Left colon (tissue), 2 donors: Measurements from ENCODE around the gene PLCB2. TPM values are rescaled to one million over a fixed set of nuclear protein-coding genes. Genes with fewer than 3 reads are reported as not detected.

Source experiments
- ATAC-seq: fragments of 200-7000 bp; cut with Tn5 transposase; one replicate; pipeline ENCODE4 v1.9.1; 2020; ENCODE audit warnings: mild to moderate bottlenecking, moderate library complexity
- DNase-seq, 2 donors: peaks; one replicate each; pipeline ENCODE4 v3.0.0-alpha.2; 2020
- intact Hi-C, 2 donors: fragments of 100-400 bp; cut with DNase I in 1 of 2; cut with micrococcal nuclease in 1 of 2; formaldehyde crosslinking; loops; one replicate each; pipeline versions ENCODE4 v1.11.2 to v1.14.0; 2022; cut with DNase I, micrococcal nuclease
- total RNA-seq, 2 donors: library from RNA; stranded (reverse); fragmentation: NEBNext Ultra II Directional; extraction: Animal tissue kit (Norgen Biotek cat#: 25700); gene quantifications; one replicate each; pipeline ENCODE4 v1.2.1, GENCODE V29; 2021
- donor health status: DM: no; HTN: no; CAD: no.
- donor health status: DM: yes; HTN: yes; CAD: no.

Gene PLCB2
- total RNA-seq, 2 donors from 2014 or later, result 6.0 to 11.2 TPM

DNA sequence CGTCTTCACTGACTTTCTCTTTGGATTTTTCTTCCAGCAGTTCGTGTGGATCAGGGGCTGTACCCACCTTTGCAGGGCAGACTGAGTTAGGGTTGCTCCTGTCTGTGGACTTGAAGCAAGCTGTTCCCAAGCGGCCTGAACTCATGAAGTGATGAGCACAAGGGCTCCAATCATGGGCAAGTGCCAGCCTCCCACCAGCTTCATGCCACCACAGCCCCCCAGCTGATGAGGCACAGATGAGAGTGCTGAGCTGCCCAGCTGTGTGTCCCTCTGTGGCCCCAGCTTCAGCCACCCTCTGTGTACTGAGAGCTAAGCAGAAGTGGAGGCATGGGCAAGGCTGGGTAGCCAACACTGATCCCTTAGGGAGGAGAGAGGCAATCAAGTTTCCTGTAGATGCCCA is 3.3 kb upstream of the PLCB2 start:
- intact Hi-C loops, result loop anchor here in 1 of 2 donors (10.0 kb wide), 1 partner anchor 114 kb away; no protein-coding TSS in a partner anchor
- no peak for ATAC-seq
- DNase-seq, result no peak

DNA sequence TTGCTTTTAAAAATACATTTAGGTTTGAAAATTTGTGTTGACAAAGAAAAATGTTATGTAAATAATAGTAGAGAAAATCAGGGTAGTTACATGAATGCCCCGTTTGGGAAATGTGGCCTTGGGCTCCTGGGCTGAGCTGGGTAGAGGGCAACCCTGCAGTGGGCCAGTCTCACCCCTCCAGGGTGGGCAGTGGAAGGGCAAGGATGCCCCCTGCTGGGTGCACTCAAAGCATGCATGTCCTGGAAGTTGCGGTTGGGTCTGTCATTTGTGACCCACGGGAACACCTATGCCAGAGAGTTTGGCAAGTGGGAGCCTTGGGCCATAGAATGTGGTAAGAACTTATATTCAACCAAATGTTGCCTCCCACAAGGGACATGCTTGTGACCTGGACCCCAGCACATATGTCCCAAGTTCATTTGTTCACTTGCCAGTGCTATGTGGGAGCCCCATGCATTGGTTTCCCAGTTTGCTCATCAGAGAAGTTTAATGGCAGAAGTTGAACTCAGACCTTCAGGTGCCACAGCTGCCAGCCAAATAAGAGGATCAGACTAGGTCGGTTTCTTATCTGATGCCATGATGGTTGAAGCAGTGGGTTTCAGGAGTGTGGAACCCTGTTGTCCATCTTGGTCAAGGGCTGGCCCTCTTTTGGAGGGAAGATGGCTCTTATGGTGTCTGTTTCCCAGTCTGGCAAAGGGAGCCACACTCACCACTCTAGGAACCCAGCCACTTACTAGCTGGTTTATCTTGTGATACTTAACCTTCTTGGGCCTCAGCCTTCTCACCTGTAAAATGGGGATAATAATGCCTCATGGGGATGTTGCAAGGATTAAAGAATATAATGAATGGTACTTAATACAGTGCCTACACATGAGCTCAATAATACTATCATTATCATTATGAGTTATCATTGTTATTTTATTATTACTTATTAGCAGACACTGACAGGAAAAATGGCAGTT is 2.5 kb upstream of the PLCB2 start:
- intact Hi-C loops, result loop anchor here in 1 of 2 donors (10.0 kb wide), 1 partner anchor 115 kb away; no protein-coding TSS in a partner anchor
- peak in 1 of 2 donors; percentile 64 for DNase-seq
- peak; percentile 62 for ATAC-seq

DNA sequence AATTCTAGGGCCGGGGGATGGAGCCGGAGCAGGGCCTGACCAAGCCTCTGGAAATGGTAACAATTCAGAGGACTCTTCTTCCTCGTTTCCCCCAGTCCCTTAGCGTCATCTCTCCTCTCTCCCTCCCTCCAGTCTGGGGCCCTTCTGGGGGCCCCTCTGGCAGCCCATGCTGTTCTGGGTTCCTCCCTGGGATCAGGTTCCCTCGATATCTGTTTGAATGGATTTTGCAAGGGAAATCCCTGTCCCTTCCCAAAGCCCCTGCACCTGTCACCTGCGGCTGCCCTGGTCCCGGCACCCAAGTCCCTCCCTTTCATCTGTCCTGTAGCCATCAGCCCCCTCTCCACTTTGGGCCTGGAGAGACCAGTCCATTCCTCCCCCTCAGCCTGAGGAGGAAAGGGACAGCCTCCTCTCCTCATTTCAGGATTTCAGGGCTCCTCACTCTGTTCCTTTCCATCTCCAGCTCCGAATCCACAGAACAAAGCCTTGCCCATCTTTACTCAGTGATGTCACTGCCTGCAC is 1.7 kb upstream of the PLCB2 start:
- intact Hi-C loops, result no loop called here
- ATAC-seq, result no peak
- DNase-seq, result no peak

DNA sequence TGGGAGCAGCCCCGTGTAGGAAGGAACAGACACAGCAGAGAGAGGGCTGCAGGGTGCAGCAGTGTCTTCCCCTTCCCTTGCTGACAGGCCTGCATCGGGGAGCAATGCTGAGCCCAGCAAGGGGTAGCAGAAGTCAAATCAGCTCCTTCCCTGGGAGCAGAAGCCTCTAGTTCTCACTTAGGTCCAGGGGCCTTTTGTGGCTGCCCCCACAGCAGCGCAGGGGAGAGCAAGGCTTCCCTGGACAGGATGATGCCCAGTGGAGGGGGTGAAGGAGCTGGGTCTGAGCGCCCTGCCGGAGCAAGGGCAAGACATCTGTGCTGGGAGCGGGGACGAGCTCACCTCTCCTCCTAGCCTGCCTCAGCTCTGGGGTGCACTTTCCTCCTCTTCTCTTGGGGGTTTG is 827 bp downstream of the PLCB2 start:
- DNase-seq, result no peak
- intact Hi-C loops, result no loop called here
- no peak for ATAC-seq

DNA sequence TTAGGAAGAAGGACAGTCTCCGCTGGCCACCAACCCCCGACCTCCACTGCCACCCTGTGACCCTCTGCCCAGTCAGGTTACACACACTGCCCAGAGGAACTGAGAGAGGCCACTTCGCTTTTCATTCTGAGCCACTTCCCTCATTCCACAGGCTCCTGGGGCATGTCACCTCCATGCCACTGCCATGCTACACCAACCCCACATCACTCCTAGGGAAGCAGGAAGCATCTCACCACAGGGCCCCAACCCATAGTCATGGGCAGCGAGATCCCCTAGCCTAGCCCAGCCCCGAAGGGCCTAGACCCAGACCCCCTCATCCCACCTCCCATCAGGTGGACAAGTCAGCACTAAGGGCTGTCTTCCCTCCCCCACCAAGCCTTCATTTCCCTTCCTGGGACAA is 1.4 kb downstream of the PLCB2 start:
- ATAC-seq (no peak), DNase-seq (no peak)
- intact Hi-C loops, result no loop called here

DNA sequence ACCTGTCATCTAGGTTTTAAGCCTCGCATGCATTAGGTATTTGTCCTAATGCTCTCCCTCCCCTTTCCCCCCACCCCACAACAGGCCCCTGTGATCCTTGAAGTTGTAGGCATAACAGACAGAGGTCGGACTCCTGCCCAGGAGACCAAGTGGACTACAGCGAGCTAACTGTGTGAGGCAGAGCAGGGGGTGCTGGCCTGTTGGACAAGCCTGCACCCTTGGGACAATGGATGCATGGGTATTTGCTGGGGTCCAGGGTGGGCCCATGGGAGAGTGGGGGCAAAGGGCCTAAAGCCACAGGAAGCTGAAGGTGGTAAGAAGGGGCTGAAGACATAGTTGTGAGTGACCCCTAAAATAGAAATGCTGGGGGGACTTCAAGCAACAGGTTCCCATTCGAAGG is 2.5 kb downstream of the PLCB2 start:
- no peak for ATAC-seq
- intact Hi-C loops, result no loop called here
- DNase-seq, result no peak

DNA sequence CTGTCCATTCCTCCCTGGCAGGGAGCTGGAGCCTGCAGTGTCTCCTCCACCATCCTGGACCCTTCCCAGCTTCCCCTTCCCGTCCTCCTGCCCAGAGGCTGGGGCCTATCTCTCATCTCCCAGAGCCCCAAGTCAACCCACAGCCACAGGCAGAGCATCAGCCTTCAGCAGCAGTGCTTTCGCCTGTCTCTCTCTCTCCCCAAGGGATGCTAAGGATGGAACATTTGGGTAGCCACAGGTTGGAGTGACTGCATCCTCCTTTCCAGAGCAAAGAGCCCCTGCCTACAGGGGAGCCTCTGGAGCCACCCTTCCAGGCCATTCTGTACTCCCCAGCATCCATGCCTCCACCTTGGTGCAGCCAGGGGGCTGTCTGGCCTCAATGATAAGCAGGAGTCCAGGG is 4.2 kb downstream of the PLCB2 start:
- intact Hi-C loops, result no loop called here
- DNase-seq (no peak), ATAC-seq (no peak)

DNA sequence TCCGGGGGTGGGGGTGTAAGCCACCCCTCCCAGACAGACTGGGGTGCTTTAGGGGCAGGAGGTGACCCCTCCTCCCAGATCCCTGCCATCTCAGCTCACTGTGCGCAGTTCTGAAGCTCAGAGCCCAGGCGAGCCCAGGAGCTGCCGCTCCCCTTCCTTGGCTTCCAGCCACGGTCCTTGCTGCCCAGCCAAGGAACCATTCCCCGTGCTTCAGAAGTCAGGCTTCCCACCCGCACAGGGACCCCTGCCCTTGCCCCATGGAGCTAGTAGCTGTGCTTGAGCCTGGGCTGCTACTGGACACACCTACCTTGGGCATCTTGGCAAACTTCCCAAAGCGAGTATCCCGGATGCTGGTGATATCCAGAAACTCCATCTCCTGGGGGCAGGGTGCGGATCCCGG is 4.8 kb downstream of the PLCB2 start:
- intact Hi-C loops, result no loop called here
- DNase-seq (no peak), ATAC-seq (peak; percentile 27)

DNA sequence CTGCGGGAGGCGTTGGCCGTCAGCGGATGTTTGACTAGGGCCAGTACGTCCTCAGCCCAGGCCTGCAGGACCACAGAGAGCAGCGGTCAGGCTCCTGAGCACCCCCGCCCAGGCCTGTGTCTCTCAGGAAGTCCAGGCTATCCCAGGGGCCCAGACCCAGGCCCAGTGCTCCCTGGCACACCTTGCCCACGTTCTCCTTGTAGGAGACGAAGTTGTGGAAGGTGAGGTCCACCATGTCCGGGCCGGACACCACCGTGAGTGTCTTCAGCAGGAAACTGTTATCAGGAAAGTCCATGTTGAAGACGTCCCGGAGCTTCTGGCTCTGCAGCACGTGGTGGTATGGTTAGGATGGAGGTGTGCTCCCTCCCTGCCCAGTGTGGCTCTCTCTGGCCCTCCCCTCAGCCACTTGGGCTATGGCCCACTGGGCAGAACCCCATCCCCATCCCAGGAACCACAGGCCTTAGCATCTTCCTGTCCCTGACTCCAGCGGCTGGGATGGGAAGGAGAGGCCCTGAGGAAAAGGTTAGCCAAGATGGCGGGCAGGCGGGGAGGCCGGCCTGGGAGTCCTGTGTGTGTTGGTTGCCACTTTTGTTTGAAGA is 5.3 kb downstream of the PLCB2 start:
- ATAC-seq (no peak), DNase-seq (no peak)
- intact Hi-C loops, result no loop called here

DNA sequence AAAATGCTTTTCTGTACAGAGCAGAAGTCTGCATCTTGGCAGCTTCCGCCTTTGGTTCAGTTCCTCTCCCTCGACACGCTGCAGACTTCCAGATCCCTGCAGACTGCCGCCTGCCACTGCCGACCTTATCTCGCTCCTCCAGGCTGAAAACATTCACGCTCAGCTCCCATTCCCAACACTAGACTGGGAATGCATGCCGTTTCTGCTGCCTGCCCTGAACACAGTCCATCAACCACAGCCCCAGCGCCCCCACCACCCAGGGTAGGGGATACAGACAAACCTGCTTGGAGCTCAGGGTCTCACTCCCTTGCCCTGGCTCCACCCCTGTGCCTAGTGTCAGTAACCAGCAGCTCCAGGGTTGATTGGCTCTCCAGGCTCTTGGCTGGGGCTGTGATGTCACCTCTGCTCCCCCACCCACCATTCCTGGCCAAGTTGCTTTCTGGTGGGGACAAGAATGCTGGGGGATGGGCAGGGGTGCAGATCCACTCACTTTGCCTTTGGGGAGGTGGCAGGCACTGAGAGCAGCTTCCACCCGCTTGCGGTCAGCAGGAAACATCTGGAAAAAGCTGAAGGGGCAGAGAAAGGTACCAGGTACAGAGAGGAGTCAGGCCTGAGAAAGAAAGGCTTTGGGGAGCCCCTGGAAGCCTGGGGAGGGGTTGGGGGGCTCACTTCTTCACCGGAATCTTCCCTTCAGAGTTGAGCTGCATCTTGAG is 6.1 kb downstream of the PLCB2 start:
- no peak for DNase-seq
- intact Hi-C loops, result no loop called here
- no peak for ATAC-seq

DNA sequence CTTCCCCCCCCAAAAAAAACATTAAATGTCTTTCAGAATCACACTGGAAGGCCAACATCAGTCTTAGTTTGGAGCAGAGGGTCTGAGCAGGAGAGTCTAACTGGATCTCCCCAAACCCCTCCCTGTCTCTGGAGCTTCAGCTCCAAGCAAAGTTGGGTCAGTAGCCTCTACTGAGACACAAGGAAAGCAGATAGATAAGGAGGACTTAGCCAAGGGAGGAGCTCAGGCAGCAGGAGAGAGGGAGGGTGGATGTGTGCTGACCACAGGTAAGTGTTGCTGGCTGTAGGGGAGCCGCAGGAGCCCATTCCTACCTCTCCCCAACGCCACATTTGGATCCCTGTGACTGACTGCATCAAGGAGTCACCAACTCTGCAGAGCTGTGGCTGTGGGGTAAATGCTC is 7.0 kb downstream of the PLCB2 start:
- intact Hi-C loops, result no loop called here
- ATAC-seq (no peak), DNase-seq (no peak)

DNA sequence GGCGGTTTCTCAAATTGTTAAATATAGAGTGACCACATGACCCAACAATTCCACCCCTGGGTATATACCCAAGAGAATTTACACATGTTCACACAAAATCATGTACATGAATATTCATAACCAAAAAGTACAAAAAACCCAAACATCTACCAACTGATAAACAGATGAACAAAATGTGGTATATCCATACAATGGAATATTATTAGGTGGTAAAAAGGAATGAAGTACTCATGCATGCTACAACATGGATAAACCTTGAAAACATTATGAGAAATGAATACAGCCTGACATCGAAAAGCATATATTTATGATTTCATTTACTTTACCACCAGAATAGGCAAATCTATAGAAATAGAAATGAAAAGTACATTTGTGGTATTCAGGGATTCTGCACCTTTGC is 7.4 kb downstream of the PLCB2 start:
- intact Hi-C loops, result no loop called here
- ATAC-seq, result no peak
- no peak for DNase-seq

DNA sequence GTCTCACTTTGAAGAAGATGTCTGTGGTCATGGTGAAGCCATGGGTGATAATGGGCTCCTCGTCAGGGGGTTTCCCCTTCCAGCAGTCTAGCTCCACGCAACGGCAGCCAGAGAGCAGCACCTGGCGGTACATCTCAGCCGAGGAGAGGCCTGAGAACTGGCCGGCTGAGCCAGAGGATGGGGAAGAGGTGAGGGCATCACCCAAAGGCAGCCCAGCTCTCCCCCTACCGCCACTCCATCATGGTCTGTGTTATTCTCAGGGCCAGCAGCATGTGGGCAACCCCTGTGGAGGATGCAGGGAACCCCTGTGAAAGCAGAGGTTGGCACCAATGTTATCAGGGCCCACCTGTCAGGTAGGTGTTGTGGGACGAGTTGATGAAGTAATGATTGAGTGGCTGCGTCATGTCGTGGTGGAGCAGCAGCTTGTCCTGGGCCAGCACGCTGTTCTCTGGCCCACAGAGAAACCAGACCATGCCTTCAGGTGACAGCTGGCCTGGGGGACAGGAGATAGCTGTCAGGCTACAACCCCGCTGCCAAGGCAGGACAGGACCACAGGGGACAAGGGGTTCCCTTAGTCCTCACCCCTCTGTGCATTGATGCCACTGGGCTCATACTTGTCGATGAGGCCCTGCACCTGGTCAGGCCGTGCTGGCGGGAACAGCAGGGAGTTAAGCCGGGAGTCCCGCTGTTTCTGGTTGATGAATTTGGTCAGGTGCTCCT is 9.4 kb downstream of the PLCB2 start:
- intact Hi-C loops, result no loop called here
- ATAC-seq, result no peak
- DNase-seq, result no peak

DNA sequence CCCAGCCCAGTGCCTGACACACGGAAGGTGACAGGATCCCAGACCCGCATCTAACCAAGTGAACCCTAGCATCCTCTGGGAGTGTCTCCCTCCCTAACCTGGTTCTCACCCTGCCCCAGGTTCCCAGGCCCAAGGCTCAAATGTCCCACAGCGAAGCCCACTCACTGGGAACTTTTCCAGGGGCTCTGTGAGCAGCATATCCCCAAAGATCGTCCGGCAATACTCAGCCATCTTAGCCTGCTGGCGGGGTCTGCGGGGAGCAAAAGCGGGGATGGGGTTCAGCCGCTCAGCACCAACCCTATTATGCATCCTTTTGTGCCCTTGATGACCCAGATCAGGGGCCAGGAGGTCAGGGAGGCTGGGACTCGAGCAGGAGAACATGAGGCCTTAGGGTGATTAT is 10.4 kb downstream of the PLCB2 start:
- DNase-seq, result no peak
- intact Hi-C loops, result no loop called here
- ATAC-seq, result no peak

DNA sequence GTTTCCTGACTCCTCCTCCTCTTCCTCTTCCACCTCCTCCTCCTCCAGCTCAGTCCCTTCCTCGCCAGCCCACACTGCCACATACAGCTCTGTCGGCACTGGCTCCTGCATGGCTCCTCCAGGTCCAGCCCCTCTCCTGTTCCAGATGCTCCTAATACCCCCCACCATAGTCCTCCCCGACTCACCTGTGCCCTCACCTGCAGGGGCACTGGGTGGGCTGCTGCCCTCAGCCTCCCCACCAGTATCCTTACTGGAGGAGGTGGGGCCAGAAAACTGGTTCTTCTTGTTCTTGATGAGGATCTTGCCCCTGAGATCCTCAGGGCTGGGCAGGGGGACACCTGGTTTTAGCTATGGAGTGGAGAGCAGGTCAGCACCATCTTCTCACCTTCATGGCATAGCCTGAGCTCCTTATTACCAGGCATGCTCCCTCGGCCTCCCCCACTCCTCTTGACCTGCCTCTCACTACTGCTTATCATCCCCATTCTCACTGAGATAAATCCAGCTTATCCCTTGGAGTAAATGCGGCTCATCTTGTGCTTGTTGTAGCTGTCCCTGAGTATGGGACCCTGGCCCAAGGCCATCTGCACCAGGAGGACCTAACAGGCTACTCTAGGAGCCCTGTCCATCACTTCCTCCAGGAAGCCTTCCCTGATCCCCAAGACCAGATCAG is 11.0 kb downstream of the PLCB2 start:
- ATAC-seq (no peak), DNase-seq (no peak)
- intact Hi-C loops, result no loop called here

DNA sequence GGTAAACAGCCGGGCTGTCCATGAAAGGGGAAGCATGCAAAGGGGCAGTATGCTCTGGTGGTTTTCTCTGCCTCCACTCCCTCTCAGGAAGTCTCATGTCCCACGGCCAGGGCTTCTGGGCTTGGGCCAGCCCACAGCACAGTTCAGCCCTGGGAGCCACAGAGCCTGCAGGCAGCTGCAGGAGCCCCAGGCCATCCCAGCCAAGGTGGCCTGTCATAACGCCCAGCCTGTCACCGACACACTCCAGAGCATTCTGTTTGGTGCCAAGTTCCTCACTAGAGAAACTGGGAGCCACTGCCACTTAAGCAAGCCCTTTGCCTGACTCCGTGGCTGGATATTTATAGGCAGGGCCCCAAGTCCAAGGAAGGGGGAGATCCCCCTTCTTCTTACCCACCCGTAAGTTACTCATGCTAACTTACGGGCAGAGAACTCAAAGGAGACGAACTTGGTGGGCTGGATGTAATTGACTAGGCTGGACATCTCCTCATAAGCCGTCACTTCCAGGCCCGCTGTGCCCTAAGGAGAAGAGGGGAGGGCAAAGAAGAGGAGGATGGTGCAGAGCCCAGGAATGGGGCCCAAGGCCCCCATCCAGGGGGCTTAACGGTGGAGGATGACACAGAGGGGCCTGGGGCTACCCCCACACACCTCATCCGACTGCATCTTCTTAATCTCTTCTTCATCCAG is 11.7 kb downstream of the PLCB2 start:
- intact Hi-C loops, result no loop called here
- no peak for ATAC-seq

DNA sequence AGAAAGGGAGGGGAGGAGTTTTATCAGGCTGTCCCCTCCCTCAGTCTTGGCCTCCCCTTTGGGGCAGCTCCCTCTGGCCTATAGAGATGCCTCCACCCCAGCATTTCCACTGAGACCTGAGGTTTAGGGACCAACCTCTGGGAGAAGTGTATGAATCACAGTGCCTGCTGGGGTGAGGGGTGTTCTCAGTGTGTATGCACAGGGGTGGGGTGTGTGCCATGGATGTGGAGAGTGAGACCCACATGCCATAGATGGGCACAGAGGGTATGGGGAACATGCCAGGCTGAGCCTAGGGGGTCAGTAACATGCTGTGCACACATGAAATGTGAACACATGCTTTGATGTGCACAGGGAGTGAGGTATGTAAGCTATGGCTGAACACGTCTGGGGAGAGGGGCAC is 12.4 kb downstream of the PLCB2 start:
- intact Hi-C loops, result no loop called here
- ATAC-seq (no peak), DNase-seq (no peak)

More for the DNA sequence above, 11.7 kb downstream of the PLCB2 start:
- DNase-seq, result no peak
